Measurements from ENCODE around the gene SLC25A31. TPM values are rescaled to one million over a fixed set of nuclear protein-coding genes. Genes with fewer than 3 reads are reported as not detected.
A peak's percentile ranks its signal among the peaks of the same experiment; 100 is the strongest.

SLC25A31 gene
- total RNA-seq: not detected

DNA sequence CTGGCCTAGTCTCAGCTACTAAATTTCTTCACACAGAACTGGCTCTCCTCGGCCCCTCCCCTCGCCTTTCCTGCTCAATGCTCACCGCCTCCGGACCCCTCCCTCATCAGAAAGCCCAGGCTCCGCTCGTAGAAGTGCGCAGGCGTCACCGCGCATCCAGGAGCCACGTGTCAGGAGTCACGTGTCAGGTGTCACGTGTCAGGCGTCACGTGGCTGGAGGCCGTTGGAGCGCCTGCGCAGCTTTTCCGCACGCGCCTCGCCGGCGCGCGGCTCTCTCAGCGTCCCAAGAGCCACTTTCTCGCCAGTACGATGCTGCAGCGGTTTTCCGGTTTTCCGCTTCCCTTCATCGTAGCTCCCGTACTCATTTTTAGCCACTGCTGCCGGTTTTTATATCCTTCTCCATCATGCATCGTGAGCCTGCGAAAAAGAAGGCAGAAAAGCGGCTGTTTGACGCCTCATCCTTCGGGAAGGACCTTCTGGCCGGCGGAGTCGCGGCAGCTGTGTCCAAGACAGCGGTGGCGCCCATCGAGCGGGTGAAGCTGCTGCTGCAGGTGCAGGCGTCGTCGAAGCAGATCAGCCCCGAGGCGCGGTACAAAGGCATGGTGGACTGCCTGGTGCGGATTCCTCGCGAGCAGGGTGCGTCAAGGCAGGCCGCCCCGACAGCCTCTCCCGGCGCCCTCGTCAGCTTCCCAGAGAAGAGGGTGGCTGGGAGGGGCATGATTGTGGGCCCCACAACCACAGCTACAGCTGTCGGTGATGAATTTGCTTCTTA lies at the start of gene SLC25A31:
Gene SLC25A31, plus strand, starts transcription at position 259 of the 772 bp plus-strand sequence. Its CDS starts 146 bp downstream, at position 405.
- no peak for DNase-seq (ENCODE audit: low read depth in 2 of 3, low spot score in 2 of 3)

DNA sequence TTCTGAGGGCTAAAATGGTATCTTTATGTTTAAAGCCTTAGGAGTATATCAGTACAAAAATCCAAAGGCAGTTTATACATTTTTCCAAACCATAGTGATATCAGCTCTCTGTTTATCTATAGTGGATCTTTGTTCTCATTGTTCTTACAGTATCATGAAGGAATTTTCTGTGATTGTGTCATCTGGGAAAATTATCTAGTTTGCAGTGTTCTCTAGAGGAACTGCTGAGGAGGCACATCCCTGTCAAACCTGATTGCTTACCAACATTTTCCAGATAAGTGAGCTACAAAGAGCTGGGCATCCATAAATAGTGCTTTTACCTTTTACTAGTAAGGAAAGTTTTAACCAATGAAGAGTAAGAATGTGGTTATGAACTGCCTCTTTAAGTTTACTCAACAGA lies 44.9 kb upstream of the SLC25A31 start:
- no peak for DNase-seq (ENCODE audit: low read depth in 2 of 3, low spot score in 2 of 3)

DNA sequence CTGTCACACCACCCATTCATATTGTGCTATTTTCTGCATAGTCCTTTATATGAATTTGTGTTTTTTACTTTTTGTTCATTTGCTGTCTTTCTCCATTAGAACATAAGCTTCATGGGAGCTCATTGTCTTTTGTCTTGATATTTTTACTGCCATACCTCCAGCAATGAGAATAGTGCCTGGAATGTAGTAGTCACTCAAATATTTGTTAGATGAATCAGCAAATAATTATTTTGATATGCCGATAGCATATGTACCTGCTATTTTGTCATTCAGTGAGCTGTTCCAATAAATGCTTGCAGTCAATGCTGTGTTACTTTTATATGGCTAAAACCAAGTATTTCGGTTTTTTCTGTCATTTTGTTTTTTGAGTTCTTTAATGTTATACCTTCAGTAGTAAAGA lies 43.5 kb upstream of the SLC25A31 start:
- DNase-seq (ENCODE audit: low read depth in 2 of 3, low spot score in 2 of 3): no peak

DNA sequence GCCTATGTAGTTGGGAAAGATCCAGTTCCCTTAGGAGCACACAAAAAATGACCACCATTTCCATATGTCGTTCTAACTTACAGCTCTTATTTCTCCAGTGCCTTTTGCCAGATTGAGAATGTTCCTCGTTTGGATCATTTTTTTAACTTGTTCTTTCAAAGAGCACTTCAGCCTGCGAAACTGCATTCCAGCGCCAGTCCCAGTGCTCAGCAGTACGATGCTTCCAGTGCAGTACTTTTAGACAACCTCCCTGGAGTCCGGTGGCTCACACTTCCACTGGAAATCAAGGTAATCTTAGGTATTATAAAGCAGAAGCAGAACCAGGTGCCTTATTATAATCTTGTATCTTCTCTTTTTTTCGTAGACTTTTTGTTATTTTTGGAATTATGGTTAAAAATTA lies 42.6 kb upstream of the SLC25A31 start:
- no peak for DNase-seq (ENCODE audit: low read depth in 2 of 3, low spot score in 2 of 3)

DNA sequence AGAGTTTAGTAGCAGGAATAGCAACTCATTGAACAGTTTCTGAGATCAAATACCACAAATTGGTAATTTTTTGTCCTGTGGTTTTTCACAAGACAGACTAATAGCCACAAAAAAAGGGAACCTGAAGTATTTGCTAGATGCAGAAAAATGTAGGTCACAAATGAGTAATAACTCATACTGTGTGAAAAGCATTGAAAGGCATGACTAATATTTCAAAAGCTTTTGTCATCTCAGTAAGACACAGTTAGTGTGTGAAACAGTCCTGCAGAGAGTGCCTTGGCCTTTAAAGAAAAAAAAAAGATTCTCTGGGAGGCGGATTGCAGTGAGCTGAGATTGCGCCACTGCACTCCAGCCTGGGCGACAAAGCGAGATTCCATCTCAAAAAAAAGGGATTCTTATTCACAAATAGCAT lies 31.4 kb upstream of the SLC25A31 start:
- peak in 2 of 3 donors; percentile 10 to 54 for DNase-seq (ENCODE audit: low read depth in 2 of 3, low spot score in 2 of 3)

DNA sequence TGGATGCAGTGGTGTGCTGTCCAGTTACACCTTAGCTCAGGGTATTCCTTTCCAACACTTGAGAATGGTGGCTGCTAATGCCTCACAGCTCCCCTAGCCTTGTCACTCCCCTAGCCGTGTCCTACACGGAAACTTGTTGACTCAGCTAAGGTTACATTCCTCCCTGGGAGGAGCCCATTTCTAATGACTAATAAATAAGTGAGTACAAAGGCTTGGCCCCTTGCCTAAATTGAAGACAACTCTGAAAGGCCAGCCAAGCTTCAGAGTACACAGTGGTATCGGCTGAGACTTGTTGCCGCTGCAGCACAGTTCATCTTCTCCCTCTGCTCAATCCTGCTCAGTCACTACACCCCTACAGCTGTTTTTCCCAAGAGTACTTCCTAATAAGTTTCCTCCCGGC lies 21.2 kb upstream of the SLC25A31 start:
- DNase-seq (ENCODE audit: low read depth in 2 of 3, low spot score in 2 of 3): no peak

DNA sequence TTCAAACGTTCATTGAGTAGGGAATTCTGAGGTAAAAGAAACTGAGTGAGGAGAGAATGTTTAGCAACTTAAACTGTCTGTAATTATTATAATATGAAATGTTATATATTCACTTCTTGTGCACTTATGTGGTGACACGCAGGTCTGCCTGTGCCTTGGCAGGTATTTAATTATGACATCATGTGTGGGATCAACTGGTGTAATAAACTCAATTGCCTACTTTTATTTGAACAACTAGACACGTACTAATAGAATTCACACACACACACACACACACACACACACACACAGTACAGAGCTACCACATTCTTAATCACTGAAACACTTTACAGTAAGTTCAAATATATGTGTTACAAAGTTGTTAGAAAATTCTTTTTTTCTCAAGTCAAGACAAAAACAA lies 20.7 kb upstream of the SLC25A31 start:
- DNase-seq (ENCODE audit: low read depth in 2 of 3, low spot score in 2 of 3): no peak

DNA sequence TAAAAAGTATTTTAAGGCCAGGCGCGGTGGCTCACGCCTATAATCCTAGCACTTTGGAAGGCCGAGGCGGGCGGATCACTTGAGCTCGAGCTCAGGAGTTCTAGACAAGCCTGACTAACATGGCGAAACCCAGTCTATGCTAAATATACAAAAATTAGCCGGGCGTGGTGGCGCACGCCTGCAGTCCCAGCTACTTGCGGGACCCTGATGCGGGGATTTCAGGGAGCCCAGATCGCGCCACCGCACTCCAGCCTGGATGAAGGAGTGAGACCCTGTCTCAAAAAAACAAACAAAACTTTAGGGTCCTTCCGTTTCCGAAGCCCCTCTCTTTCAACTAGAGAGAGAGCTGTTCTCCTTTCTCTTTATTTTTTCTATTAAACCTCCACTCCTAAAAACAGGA lies 1.2 kb downstream of the SLC25A31 start:
- DNase-seq (ENCODE audit: low read depth in 2 of 3, low spot score in 2 of 3): no peak

DNA sequence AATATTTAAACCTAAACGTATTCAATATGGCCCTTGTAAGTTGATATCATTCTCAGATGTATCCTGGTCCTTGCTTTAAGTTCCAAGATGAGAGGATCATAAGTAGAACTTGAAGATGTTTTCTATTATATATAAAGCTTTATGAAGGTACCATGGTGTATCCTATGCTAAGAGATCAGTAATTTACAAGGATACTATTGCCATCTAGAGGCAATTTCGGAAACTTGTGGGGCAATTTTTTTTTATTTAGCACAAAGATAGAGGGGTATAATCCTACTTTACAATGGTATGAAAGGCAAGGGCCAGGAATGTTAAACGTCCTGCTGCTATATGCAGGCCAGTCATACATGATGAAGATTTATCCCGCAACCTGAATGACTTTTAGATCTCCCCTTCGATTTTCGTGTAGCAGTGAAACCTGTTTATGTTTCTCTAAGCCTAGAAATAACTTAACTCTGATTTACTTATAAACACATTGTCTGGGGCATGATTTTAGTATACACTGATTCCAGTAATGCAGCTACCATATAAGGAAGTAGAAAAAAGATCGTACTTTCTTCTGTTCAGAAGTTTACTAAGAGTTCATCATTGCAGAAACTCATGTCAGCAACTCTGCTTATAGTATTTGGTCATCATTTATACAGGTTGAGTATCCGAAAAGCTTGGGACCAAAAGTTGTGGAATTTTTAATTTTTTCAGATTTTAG lies 2.6 kb downstream of the SLC25A31 start:
- DNase-seq (ENCODE audit: low read depth in 2 of 3, low spot score in 2 of 3): peak in 2 of 3 donors; percentile 27 to 73

DNA sequence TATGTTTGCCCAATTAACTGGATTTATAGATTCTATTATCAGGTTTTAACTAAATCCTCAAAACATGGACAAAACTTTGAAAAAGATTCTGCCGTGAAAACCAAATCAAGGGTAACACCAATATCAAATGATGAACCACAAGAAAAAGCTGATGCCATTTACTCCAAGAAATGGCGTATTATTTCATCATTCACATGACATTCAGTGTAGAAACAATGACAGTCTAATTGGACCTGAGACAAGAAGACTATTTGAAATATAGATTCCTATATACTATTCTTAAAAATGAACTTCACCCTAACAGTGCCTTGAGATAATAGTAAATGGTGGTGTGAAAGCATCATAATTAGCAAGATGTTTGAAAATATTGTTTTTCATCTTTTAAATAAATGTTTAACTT lies 4.8 kb downstream of the SLC25A31 start:
- DNase-seq (ENCODE audit: low read depth in 2 of 3, low spot score in 2 of 3): no peak

DNA sequence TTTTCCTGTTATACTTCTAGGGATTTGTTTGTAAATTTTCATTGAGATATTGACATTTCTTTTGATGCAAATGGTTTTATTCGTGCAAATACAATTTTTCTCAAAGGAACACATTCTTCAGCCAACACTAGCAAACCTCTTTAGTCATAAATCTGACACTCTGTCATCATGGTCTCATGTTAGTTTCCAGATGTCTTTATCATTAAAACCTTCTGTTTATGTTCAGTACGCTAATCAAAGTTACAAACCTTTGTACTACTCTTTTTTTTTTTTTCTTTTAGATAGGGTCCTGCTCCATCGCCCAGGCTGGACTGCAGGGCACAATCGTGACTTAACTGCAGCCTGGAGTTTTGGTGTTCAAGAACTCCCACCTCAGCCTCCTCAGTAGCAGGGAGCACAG lies 7.1 kb downstream of the SLC25A31 start:
- no peak for DNase-seq (ENCODE audit: low read depth in 2 of 3, low spot score in 2 of 3)

DNA sequence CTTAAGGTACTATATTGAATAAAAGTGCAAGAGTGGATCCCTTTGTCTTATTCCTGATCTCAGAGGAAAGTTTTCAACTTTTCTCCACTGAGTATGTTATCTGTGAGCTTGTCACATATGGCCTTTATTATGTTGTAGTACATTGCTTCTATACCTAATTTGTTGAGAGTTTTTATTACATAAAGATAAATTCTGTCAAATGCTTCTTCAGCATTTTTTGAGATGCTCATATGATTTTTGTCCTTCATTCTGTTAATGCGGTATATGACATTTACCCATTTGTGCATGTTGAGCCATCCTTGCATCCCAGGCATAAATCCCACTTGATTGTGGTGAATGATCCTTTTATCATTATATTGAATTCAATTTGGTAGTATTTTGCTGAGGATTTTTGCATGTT lies 11.0 kb downstream of the SLC25A31 start:
- no peak for DNase-seq (ENCODE audit: low read depth in 2 of 3, low spot score in 2 of 3)

DNA sequence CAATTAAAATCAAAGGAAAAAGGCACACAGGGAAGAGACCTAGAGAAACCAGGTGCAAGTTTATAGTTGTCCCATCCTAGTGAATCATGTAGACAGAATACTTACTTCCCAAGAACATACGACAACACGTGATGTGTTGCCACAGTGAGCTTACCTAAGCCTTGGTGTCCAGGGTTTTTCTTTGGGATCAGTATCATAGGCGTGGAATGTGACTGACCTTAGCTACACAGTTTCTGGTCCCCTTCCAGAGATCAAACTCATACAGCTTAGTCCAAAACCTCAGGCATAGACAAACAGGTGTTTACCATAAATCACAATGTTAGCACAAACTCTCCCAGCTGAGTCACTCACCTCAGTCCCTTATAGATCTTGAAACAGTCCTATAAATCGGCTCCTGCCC lies 17.7 kb downstream of the SLC25A31 start:
- no peak for DNase-seq (ENCODE audit: low read depth in 2 of 3, low spot score in 2 of 3)

DNA sequence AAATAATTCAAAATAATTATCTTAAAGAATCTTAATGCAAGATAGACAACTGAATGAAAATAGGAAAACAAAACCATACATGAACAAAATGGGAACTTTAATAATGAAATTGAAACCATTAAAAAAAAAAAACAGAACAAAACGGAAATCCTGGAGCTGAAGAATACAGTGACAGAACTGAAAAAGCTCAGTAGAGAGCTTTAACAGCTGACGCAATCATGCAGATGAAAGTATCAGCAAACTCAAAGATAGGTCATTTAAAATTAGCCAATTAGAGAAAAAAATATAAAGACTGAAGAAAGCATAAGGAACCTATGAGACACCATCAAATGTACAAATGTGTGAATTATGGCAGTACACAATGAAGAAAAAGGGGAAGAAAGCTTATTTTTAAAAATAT lies 18.8 kb downstream of the SLC25A31 start:
- no peak for DNase-seq (ENCODE audit: low read depth in 2 of 3, low spot score in 2 of 3)

DNA sequence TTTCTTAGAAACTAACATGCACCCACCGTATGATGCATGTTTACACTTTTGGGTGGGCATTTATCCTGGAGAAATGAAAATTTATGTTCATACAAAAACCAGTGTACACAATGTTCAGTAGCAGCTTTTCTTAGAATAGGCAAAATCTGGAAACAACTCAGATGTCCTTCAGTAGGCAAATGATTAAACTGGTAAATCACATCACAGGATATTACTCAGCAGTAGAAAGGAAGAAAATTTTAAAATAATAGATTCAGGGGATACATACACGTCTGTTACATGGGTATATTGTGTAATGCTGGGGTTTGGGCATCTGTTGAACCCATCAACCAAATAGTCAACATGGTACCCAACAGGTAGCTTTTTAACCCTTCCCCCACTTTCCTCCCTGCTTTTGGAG lies 26.7 kb downstream of the SLC25A31 start:
- no peak for DNase-seq (ENCODE audit: low read depth in 2 of 3, low spot score in 2 of 3)

DNA sequence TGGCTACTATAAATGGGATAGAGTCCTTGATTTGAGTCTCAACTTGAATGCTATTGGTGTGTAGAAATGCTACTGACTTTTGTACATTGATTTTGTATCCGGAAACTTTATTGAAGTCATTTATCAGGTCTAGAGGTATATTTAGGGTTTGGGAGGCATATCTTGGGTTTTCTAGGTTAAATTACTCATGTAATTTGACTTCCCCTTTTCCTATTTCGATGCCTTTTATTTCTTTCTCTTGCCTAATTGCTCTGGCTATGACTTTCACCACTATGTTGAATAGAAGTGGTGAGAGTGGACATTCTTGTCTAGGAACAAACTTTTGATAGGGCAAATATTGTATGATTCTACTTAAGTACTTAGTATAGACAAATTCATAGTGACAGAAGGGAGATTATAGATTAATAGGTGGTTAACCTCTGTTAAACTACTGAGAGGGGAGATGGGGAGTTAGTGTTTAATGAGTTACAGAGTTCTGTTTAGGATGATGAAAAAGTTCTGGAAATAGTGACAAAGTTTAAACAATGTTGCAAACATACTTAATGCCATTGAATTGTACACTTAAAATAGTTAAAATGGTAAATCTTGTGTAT lies 29.1 kb downstream of the SLC25A31 start:
- DNase-seq (ENCODE audit: low read depth in 2 of 3, low spot score in 2 of 3): no peak

DNA sequence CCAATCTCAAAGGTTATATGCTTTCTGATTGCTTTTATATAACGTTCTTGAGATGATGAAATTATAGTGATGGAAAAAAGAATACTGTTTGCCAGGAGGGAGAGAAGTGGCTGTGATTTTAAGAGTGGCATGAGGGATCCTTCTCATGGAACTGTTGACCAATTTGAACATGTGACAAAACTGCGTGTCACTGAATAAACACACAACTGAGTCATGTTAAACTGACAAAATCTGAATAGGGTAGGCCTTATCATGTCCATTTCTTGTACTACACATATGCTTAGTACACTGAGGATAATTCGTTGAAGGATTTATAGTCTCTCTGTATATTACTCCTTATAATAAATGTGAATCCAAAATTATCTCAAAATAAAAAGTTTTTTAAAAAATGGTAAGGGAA lies 29.7 kb downstream of the SLC25A31 start:
- DNase-seq (ENCODE audit: low read depth in 2 of 3, low spot score in 2 of 3): no peak

DNA sequence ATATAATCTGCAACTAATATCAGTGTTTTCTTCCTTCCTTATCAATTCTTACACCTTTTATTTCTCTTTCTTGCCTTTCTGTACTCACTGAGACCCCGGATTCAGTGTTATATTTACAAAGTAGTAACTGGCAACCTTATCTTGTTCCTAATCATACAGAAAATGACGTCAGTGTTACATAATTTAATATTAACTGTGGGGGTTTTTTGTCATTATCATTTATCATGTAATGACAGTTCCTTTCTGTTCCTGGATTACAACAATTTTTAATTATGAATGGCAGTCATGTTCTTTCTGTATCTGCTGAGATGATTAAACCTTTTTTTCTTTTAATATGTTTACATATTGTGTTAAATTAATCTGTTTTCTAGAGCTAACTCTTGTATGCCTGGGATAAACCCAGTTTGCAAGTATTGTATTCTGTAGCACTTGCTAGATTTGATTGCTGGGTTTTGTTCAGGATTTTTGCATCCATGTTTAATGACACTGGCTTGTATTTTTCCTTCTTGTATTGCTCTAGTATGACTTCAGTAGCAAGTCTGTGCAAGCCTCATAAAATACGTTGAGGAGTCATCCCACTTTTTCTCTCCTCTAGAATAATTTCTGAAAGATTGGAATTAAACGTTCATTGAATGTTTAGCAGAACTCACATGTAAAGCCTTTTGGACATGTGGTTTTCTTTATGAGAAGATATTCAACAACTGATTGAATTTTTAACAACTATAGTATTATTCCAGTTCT lies 41.5 kb downstream of the SLC25A31 start:
- peak in 1 of 3 donors; percentile 24 for DNase-seq (ENCODE audit: low read depth in 2 of 3, low spot score in 2 of 3)

DNA sequence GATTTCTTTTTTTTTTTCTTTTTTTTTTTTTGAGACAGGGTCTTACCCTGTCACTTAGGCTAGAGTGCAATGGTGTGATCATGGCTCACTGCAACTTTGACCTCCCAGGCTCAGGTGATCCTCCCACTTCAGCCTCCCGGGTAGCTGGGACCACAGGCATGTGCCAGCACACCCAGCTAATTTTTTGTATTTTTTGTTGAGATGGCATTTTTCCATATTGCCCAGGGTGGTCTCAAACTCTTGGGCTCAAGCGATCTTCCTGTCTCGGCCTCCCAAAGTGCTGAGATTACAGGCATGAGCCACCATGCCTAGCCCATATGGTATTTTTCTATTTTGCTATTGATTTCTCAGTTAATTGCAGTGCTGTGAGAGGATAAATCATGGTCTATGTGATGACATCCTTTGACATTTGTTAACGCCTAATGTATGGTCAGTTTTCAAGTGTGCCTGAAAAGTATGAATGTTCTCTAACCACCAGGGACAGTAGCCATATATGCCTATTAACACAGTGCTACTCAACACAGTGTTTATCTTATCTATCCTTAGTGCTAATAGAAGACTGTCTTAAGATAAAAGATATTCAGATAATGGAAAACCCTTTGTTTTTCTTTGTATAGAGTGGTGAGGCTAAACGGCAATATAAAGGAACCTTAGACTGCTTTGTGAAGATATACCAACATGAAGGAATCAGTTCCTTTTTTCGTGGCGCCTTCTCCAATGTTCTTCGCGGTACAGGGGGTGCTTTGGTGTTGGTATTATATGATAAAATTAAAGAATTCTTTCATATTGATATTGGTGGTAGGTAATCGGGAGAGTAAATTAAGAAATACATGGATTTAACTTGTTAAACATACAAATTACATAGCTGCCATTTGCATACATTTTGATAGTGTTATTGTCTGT lies 42.8 kb downstream of the SLC25A31 start:
- DNase-seq (ENCODE audit: low read depth in 2 of 3, low spot score in 2 of 3): no peak

DNA sequence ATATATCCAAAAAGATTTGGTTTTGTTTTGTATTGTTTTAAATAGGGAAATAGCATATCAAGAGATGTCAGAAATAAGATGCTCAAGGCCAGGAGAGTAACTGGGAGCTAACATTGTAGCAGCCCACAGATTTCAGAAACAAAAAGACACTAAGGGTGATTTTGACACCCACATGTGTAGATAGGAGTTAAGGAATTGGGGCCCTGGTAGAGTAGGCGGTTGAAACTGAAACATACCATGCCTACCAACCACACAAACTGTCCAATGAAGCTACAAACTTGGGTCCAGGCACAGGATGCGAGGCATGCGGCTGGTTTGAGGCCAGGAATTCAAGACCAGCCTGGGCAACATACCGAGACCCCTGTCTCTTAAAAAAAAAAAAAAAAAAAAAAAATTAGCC lies 45.6 kb downstream of the SLC25A31 start:
- no peak for DNase-seq (ENCODE audit: low read depth in 2 of 3, low spot score in 2 of 3)

Measured in hematopoietic multipotent progenitor cell (in vitro differentiated cells).